Loucy (cell line): ENCODE data around the gene NHLH1.

Experiments
- EZH2phosphoT487 ChIP-seq: fragments of 200-600 bp; IDR thresholded peaks from 2 replicates; pipeline ENCODE4 v1.6.1; 2018; ENCODE audit warnings: antibody characterized with exemption, mild to moderate bottlenecking, moderate library complexity, borderline replicate concordance
- TF ChIP-seq, protein P1 (sequence below): fragments of 200-600 bp; sonication (generic); conservative IDR thresholded peaks from 2 replicates; pipeline ENCODE4 v1.5.1; 2014; ENCODE audit warnings: mild to moderate bottlenecking, antibody characterized with exemption, low read length

DNA sequence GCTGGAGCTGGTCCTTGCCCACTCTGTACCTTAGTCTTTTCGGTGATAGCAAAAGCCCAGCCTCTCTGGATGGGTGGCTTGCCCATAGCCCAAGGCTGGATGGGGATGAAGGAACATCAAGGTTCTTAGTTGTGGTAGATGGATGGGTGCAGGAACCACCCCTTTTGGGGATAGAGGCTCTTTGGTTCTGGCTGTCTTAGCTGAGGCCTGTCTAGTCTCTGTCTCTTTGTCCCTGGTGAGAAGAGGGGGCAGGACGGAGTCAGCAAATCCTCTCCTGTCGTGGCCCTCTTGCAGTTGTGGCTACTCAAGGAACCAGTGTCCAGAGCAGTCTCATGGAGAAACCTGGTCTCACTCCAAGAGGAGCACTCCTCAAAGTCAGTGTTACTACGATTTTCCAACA lies 42.0 kb downstream of the NHLH1 start:
- TF ChIP-seq, protein P1, sequence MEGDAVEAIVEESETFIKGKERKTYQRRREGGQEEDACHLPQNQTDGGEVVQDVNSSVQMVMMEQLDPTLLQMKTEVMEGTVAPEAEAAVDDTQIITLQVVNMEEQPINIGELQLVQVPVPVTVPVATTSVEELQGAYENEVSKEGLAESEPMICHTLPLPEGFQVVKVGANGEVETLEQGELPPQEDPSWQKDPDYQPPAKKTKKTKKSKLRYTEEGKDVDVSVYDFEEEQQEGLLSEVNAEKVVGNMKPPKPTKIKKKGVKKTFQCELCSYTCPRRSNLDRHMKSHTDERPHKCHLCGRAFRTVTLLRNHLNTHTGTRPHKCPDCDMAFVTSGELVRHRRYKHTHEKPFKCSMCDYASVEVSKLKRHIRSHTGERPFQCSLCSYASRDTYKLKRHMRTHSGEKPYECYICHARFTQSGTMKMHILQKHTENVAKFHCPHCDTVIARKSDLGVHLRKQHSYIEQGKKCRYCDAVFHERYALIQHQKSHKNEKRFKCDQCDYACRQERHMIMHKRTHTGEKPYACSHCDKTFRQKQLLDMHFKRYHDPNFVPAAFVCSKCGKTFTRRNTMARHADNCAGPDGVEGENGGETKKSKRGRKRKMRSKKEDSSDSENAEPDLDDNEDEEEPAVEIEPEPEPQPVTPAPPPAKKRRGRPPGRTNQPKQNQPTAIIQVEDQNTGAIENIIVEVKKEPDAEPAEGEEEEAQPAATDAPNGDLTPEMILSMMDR: no peak
- TF ChIP-seq EZH2phosphoT487: no peak
